HG03039 (cell line): ENCODE data around the gene SRSF11.
"Not testable (repeated sequence)": the region's sequence is repeated elsewhere in the genome, so short reads cannot be mapped to it uniquely, and the experiment has no call there.

Experiments
- ATAC-seq: cut with Tn5 transposase; IDR thresholded peaks from one replicate; pipeline ENCODE4 v1.9.1; 2021; ENCODE audit warnings: mild to moderate bottlenecking, moderate library complexity; ENCODE audit not compliant: unreplicated experiment

Gene SRSF11

GRCh38 chr1:70221238-70222121, at the start of gene SRSF11:
TSS of gene SRSF11 (plus strand) at chr1:70221380. CDS start at chr1:70221637, 257 bp downstream.
- peak; percentile 91 for ATAC-seq

- no peak for ATAC-seq
Observed at GRCh38 chr1:70171512-70171911, 49.7 kb upstream of the SRSF11 start.

- ATAC-seq = not testable (repeated sequence)
Observed at GRCh38 chr1:70185181-70185580, 36.0 kb upstream of the SRSF11 start.

GRCh38 chr1:70188522-70188921, 32.7 kb upstream of the SRSF11 start:
- ATAC-seq = no peak

- no peak for ATAC-seq
Observed at GRCh38 chr1:70190180-70190579, 31.0 kb upstream of the SRSF11 start.

GRCh38 chr1:70192446-70192845, 28.7 kb upstream of the SRSF11 start:
- ATAC-seq = not testable (repeated sequence)

GRCh38 chr1:70194601-70195000, 26.6 kb upstream of the SRSF11 start:
- ATAC-seq = no peak

GRCh38 chr1:70195342-70195741, 25.8 kb upstream of the SRSF11 start:
- no peak for ATAC-seq

GRCh38 chr1:70196333-70196732, 24.8 kb upstream of the SRSF11 start:
- ATAC-seq = no peak

GRCh38 chr1:70200065-70200464, 21.1 kb upstream of the SRSF11 start:
- no peak for ATAC-seq

GRCh38 chr1:70202173-70202758, 18.9 kb upstream of the SRSF11 start:
- no peak for ATAC-seq

GRCh38 chr1:70204139-70204538, 17.0 kb upstream of the SRSF11 start:
- ATAC-seq = no peak

- ATAC-seq = no peak
Observed at GRCh38 chr1:70204600-70204999, 16.6 kb upstream of the SRSF11 start.

GRCh38 chr1:70205071-70205433, 16.1 kb upstream of the SRSF11 start:
- ATAC-seq = peak; percentile 33

GRCh38 chr1:70205434-70206118, 15.6 kb upstream of the SRSF11 start, which contains the start of gene LRRC40:
TSS of gene LRRC40 (minus strand) at chr1:70205579. CDS start at chr1:70205540, 39 bp downstream.
- peak; percentile 86 for ATAC-seq

GRCh38 chr1:70206833-70207232, 14.3 kb upstream of the SRSF11 start:
- ATAC-seq = not testable (repeated sequence)

GRCh38 chr1:70207492-70207891, 13.7 kb upstream of the SRSF11 start:
- no peak for ATAC-seq

- ATAC-seq = no peak
Observed at GRCh38 chr1:70208292-70208691, 12.9 kb upstream of the SRSF11 start.

GRCh38 chr1:70210820-70211219, 10.4 kb upstream of the SRSF11 start:
- no peak for ATAC-seq

GRCh38 chr1:70211541-70211940, 9.6 kb upstream of the SRSF11 start:
- no peak for ATAC-seq

GRCh38 chr1:70220015-70220414, 1.2 kb upstream of the SRSF11 start:
- ATAC-seq = no peak
